ENCODE results near the gene IL10. TPM values are rescaled to one million over a fixed set of nuclear protein-coding genes. Genes with fewer than 3 reads are reported as not detected.

Gene IL10
- total RNA-seq, 3 donors from 2014 or later, result 38.4 to 111 (median 54.1) TPM

DNA sequence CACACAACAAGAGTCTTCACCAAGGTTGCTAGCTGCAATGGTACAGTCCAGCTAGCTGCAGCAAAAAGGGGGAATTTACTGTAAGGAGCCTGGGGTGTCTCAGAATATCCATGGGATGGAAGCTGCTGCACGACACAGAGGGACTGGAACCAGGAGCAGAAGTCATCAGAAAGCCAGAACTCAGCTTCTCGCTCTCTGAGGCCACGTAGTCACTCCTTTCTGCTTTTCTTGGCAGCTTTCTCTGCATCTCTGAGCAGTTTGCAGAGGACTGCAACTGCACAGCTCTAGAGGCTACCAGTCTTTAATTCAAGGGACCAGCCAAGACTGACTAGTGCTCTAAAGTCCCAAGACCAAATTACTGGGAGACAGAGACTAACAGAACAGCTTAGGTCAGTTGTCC is 27.0 kb upstream of the IL10 start:
- no peaks in the 10 kb centered on the region for H3K36me3 Mint-ChIP-seq (ENCODE audit: insufficient read depth)
- H3K9me3 Mint-ChIP-seq, result peaks cover 5% of the 10 kb centered on the region
- H3K27me3 Mint-ChIP-seq (ENCODE audit: low read depth), result no peaks in the 10 kb centered on the region
- no peak overlapping the region for H3K4me3 Mint-ChIP-seq
- H3K4me1 Mint-ChIP-seq (ENCODE audit: low read depth), result peaks cover 72% of the 10 kb centered on the region
- DNase-seq, result no peak
- ATAC-seq, result no peak

DNA sequence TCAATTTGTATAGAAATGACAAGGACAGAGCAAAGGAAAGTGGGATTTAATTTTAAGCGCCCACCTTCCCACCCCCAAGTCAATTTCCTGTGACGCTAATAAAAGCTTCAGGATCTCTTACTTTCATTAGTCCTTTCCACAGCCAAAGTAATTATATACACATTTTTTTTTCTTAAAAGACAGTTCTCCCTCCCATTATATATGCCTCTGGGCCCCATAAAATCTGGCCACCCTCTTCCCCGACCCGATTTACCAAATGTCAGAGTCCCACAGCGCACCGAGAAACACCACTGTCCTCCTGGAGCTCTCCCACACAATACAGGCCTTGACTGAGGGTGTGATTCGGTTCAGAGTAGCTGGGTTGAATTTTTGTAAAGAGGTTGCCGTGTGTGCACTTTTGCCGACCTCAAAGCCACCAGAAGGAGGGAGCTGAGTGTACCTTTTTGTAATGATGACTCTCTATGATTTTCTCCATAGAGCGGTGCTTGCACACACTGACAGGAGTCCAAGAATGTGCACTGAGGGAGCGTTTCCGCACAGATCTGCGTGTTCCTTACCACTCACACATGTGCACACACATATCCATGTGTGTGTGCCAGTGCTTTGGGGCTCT is 26.2 kb upstream of the IL10 start:
- Mint-ChIP-seq H3K4me3 (no peak overlapping the region), H3K36me3 (ENCODE audit: insufficient read depth) (no peaks in the 10 kb centered on the region), H3K27me3 (ENCODE audit: low read depth) (no peaks in the 10 kb centered on the region), H3K4me1 (ENCODE audit: low read depth) (peaks cover 71% of the 10 kb centered on the region), H3K9me3 (peaks cover 5% of the 10 kb centered on the region)
- peak in 1 of 2 donors; percentile 3 for ATAC-seq
- no peak for DNase-seq

DNA sequence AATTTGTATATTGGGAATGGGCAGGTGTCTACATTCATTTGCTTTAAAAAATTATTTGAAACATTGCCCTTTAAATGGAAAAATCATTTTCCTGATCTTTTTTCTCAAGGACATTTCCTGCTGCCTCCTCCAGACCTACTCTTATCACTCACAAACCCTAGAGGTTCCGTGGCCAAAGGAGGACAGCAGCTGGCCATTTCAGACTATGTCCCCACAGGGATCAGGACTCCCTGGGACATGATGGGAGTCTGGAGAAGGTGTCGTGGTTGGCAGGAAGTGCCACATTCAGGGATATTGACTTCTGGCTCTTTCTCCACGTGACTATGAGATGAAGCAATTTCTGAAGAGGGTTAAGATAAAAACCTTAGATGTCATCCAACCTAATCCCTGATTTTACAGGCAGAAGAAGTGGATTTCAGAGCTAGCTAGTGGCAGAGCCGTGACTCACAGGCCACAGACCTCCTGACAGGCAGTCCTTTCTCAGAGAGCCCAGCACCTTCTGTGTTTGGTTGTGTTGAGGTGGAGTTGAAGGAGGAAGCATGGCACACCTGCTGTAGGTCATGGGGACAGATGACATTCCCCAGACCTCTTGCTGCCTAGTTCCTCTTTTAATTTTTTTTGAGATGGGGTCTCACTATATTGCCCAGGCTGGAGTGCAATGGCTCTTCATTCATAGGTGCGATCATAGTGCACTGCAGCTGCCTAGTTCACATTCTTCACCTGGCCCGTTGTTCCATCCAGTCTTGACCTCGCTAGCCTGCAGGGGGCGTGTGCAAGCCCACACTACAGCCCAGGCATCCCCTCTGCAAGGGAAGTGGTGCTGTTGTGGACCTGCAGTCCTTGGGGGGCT is 25.5 kb upstream of the IL10 start:
- Mint-ChIP-seq H3K27me3 (ENCODE audit: low read depth) (no peaks in the 10 kb centered on the region), H3K9me3 (peaks cover 5% of the 10 kb centered on the region), H3K4me1 (ENCODE audit: low read depth) (peaks cover 64% of the 10 kb centered on the region), H3K4me3 (no peak overlapping the region), H3K36me3 (ENCODE audit: insufficient read depth) (no peaks in the 10 kb centered on the region)
- DNase-seq, result no peak
- no peak for ATAC-seq

DNA sequence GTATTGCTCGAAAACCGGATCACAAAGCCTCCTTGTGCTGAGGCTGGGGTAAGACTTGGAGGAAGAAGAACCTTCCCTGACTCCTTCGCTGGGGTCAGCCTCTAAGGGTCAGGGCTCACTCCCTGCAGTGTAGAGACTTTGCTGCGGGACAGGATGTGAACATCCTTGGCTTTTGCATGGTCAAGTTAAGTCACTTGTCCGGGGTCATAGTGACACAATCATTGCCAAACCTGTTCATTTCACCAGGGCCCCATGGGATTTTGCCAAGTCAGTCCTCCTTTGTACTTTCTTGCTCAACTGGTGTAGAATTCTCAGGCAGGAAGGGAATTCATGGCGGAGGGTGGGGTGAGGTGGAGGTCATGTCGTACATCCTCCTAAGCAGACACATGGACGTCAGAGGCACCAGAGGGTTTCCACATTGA is 24.7 kb upstream of the IL10 start:
- DNase-seq (no peak), ATAC-seq (no peak)
- H3K4me1 Mint-ChIP-seq (ENCODE audit: low read depth), result peaks cover 64% of the 10 kb centered on the region
- H3K36me3 Mint-ChIP-seq (ENCODE audit: insufficient read depth), result no peaks in the 10 kb centered on the region
- peaks cover 5% of the 10 kb centered on the region for H3K9me3 Mint-ChIP-seq
- H3K4me3 Mint-ChIP-seq, result no peak overlapping the region
- H3K27me3 Mint-ChIP-seq (ENCODE audit: low read depth), result no peaks in the 10 kb centered on the region

DNA sequence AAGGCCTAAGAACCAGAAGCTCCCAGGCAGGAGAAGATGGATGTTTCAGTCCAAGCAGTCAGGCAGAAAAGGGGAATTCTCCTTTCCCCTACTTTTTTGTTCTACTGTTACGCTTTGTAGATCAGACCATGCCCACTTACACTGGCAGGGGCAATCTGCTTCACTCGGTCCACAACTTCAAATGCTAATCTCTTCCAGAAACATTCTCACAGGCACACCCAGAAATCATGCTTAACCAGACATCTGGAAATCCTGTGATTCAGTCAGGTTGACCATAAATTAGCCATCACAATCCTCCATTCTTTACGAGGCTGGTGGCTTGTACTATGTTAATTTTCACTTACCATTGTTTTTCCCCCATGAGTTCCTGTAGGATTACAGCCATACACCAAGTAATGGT is 23.8 kb upstream of the IL10 start:
- no peak for ATAC-seq

DNA sequence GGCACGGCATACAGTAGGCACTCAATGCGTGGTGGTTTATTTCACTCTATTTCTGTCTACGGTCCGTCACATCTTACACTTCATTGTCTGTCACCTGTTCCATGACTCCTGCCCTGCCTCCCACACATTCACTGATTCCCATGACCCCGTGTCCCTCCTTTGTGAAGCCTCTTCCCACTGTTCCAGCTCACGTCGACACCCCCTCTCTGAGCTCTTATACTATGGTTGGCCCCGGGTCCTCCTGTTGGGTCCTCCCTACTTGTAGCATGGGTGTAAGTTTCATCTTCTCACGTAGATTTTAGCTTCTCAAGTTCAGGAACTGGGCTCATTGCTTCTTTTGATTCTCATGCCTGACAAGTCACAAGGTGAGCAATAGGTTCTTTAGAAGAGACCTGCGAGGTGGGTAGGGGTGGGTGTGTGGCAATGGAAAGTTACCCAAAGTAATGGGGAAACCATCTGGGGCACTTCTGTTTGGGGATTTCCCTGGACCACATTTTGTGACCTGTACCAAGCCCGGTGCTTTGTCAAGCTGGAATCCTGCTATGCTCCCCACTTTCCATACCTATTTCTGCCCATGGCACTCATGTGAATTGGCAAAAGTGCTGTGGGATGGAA is 22.1 kb upstream of the IL10 start:
- Mint-ChIP-seq H3K36me3 (ENCODE audit: insufficient read depth) (no peaks in the 10 kb centered on the region), H3K4me3 (no peak overlapping the region), H3K4me1 (ENCODE audit: low read depth) (peaks cover 70% of the 10 kb centered on the region), H3K27me3 (ENCODE audit: low read depth) (no peaks in the 10 kb centered on the region), H3K9me3 (no peaks in the 10 kb centered on the region)
- peak; percentile 68 to 77 for ATAC-seq
- peak; percentile 61 for DNase-seq

More for the DNA sequence above, 23.8 kb upstream of the IL10 start:
- Mint-ChIP-seq H3K4me1 (ENCODE audit: low read depth) (peaks cover 62% of the 10 kb centered on the region), H3K4me3 (no peak overlapping the region), H3K36me3 (ENCODE audit: insufficient read depth) (no peaks in the 10 kb centered on the region), H3K9me3 (no peaks in the 10 kb centered on the region), H3K27me3 (ENCODE audit: low read depth) (no peaks in the 10 kb centered on the region)
- no peak for DNase-seq

DNA sequence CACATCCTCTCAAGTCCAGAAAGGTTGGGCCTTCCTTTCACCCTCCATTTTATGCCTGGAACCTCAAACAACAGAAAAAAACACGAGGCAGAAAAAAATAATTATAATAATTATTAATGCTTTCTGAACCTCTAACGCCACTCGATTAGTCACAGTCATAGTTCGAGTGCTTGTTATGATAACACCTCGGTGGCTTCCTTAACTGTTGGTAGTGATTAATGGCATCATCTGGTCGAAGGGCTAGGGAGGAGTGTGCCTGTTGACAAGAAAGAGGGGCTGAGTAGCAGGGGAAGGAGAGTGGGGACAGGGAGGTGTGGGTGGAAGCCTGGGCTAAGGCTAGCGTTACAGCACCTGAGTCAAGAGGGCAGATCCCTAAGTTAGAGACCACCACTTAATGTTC is 21.3 kb upstream of the IL10 start:
- H3K4me3 Mint-ChIP-seq, result no peak overlapping the region

DNA sequence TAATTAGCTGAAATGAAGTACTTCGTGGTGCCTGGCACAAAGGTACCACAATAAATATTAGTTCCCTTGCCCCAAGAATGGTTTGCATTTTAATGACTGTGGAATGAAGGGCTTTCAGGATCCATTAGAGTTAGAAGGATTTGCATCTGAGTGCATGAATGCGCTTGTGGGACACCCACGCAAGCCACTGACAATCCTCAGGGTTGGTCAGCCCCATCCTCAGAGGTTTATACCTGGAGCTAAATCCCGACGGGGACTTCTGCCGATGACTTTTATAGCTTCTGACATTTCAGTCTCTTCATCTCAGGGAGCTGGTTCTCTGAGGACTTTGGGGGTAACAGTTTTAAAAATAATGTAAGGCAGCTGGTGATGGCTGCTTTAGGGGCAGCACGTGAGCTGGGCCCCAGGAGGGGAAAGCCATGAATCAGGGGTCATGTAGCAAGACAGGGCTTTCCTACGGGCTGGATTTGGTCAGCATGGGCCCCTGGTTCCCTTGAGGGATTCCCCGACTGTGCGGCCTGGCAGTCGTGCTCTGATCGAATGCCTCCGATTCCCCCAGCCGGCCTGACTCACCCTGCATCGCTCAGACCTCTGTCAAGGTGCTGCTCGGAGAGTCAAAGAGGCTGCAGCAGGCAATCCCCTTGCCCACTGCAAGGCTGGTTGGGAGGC is 20.8 kb upstream of the IL10 start:
- ATAC-seq (no peak), DNase-seq (no peak)
- H3K27me3 Mint-ChIP-seq (ENCODE audit: low read depth), result no peaks in the 10 kb centered on the region
- peaks cover 63% of the 10 kb centered on the region for H3K4me1 Mint-ChIP-seq (ENCODE audit: low read depth)
- H3K9me3 Mint-ChIP-seq, result no peaks in the 10 kb centered on the region
- no peaks in the 10 kb centered on the region for H3K36me3 Mint-ChIP-seq (ENCODE audit: insufficient read depth)
- H3K4me3 Mint-ChIP-seq, result no peak overlapping the region

More for the DNA sequence above, 21.3 kb upstream of the IL10 start:
- H3K4me1 Mint-ChIP-seq (ENCODE audit: low read depth), result peaks cover 66% of the 10 kb centered on the region
- H3K27me3 Mint-ChIP-seq (ENCODE audit: low read depth), result no peaks in the 10 kb centered on the region
- H3K9me3 Mint-ChIP-seq, result no peaks in the 10 kb centered on the region
- ATAC-seq (no peak), DNase-seq (no peak)
- H3K36me3 Mint-ChIP-seq (ENCODE audit: insufficient read depth), result no peaks in the 10 kb centered on the region

DNA sequence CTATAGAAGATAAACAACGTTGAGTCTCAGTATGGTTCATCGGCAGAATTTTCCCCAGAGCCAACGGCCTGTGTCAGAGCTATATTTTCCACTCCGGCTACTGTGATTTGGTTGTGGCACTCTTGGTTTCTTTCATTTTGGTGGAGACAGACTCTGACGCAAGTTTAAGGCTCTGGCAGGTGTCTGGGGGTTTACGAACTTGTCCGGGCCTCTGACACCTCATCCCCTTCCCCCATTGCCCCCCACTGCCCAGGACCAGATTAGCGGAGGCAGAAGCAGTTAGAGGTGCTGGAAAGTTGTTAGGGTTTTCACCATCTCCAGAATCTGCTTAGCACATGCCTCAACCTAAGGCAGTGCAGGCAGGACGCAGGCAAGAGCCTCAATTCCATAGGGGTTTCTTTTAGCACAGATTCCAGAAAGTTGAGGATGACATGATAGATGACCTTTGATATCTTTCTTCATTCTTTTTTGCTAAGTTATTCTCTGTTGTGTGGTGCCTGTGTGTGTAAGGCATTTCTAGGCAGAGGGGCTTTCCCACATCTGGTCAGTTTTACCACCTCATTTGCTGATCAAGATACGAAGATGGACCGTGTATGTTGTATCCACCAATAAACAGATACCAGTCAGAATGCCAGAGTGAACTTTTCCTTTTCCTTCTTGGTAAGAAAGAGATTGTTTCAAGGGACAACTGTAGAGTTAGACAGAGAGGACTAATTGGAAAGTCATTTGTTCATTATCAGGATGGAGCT is 18.4 kb upstream of the IL10 start:
- H3K27me3 Mint-ChIP-seq (ENCODE audit: low read depth), result no peaks in the 10 kb centered on the region
- H3K4me3 Mint-ChIP-seq, result no peak overlapping the region

DNA sequence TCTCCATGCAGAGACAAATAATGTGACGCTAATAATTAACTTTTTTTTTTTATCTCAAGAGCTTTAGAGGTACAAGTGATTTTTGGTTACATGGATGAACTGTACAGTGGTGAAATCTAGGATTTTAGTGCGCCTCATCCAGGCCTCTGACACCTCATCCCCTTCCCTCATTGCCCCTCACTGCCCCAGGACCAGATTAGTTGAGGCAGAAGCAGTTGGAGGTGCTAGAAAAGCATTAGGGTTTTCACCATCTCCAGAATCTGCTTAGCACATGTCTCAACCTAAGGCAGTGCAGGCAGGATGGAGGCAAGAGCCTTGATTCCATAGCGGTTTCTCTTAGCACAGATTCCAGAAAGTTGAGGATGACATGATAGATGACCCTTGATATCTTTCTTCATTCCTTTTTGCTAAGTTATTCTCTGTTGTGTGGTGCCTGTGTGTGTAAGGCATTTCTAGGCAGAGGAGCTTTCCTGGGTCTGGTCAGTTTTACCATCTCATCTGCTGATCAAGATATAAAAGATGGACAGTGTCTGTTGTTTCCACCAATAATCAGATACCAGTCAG is 16.3 kb upstream of the IL10 start:
- Mint-ChIP-seq H3K27me3 (ENCODE audit: low read depth) (no peaks in the 10 kb centered on the region), H3K4me1 (ENCODE audit: low read depth) (peaks cover 76% of the 10 kb centered on the region), H3K4me3 (no peak overlapping the region), H3K36me3 (ENCODE audit: insufficient read depth) (no peaks in the 10 kb centered on the region), H3K9me3 (no peaks in the 10 kb centered on the region)
- ATAC-seq (no peak), DNase-seq (no peak)

More for the DNA sequence above, 18.4 kb upstream of the IL10 start:
- DNase-seq, result no peak
- H3K9me3 Mint-ChIP-seq, result no peaks in the 10 kb centered on the region
- ATAC-seq, result no peak
- H3K4me1 Mint-ChIP-seq (ENCODE audit: low read depth), result peaks cover 76% of the 10 kb centered on the region
- no peaks in the 10 kb centered on the region for H3K36me3 Mint-ChIP-seq (ENCODE audit: insufficient read depth)

DNA sequence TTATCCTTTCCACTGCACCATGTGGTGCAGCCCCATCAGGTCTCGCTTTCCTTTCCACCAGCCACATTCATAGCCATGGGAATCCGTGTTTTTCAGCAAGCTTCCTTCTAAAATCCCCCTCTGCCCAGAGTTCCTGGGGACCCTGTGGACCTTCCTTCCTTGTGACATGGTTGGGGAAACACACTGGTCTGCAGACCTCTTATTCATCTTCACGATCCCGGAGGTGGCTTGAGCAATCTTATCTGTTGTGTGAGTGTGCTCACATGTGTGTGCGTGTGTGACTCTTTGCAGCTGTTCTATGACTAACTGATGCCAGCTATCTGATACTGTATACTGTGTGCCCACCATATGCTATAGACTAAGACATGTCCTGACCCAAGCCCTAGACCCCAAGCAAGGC is 15.6 kb upstream of the IL10 start:
- H3K36me3 Mint-ChIP-seq (ENCODE audit: insufficient read depth), result no peaks in the 10 kb centered on the region
- H3K4me3 Mint-ChIP-seq, result no peak overlapping the region
- H3K9me3 Mint-ChIP-seq, result no peaks in the 10 kb centered on the region
- no peaks in the 10 kb centered on the region for H3K27me3 Mint-ChIP-seq (ENCODE audit: low read depth)
- peaks cover 81% of the 10 kb centered on the region for H3K4me1 Mint-ChIP-seq (ENCODE audit: low read depth)
- no peak for ATAC-seq
- DNase-seq, result no peak

DNA sequence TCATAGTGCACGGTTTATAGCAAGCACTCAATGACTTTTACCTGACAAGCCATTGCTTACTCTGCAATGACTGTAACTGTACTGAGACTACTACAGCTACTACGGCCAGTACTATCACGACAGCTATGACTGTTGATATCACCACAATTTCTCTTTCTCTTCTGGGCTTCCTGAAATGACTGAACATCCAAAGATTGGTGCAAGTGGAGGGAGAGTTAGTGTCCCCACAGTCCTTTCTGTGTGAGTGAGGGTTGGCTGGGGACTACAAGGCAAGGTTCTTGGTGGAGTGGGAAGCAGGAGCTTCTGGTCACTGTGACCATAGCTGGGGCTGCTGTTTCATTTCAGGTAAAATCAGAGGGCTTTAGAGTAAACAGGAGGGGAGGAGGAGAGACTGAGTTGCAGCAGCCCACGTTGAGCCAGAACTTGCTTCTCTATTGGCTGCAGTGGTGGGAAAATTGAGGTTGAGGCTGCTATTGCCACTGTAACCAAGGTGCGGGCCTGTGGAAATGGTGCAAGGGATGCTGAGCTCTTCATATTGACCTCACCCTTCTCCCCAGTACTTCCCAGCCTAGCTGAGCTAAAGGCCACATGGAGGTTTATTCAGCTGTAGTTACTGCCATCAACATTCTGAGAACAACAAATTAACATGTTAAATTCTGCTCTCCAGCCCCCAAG is 14.1 kb upstream of the IL10 start:
- Mint-ChIP-seq H3K4me3 (no peak overlapping the region), H3K9me3 (no peaks in the 10 kb centered on the region), H3K27me3 (ENCODE audit: low read depth) (no peaks in the 10 kb centered on the region), H3K4me1 (ENCODE audit: low read depth) (peaks cover 78% of the 10 kb centered on the region), H3K36me3 (ENCODE audit: insufficient read depth) (no peaks in the 10 kb centered on the region)
- peak; percentile 33 to 35 for ATAC-seq
- no peak for DNase-seq

DNA sequence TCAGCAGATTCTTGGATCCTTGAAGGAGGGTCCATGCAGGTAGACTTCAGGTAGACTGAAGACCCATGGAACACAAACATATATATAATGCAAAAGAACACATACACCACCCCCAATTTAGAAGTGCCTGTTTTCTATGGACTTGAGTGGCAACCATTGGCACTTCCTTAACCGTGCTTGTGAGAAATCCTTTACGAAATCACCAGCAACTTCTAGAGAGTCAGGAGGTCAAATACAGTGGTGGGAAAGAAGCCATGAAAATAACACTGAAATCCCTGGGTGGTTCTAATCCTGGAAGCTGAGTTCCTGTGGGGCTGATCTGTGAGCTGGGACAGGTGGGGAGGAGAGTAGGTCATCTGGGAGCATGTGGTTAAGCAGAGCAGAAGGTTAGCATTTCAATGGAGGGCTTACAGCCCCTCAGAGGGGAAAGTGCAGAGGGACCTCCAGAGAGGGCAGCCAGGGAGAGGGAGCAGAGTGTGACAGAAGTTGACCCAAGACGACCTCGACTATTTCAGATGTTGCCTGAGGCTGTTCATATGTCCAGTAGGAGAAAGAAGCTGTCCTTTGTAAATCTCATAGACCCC is 13.0 kb upstream of the IL10 start:
- H3K4me1 Mint-ChIP-seq (ENCODE audit: low read depth), result peaks cover 70% of the 10 kb centered on the region
- DNase-seq, result no peak

More for the DNA sequence above, 13.0 kb upstream of the IL10 start:
- Mint-ChIP-seq H3K9me3 (no peaks in the 10 kb centered on the region), H3K27me3 (ENCODE audit: low read depth) (no peaks in the 10 kb centered on the region), H3K36me3 (ENCODE audit: insufficient read depth) (no peaks in the 10 kb centered on the region), H3K4me3 (no peak overlapping the region)
- no peak for ATAC-seq
